HepG2 (cell line): ENCODE measurements around the gene GRK6. TPM values are rescaled to one million over a fixed set of nuclear protein-coding genes. Genes with fewer than 3 reads are reported as not detected.
A peak's percentile ranks its signal among the peaks of the same experiment; 100 is the strongest.

Experiments
- ATAC-seq: fragments of 200-7000 bp; cut with Tn5 transposase; 3 replicates; pipeline ENCODE4 v1.9.1; 2020; ENCODE audit warnings: mild to moderate bottlenecking, moderate library complexity
- BruUV-seq: library from RNA; stranded (reverse); fragments of 400-500 nt; replicated peaks from 2 replicates; lab custom pipeline; 2021; lab: Mats Ljungman, UMichigan
- CTCF ChIA-PET: fragments of 300-600 bp; formaldehyde crosslinking; extraction: SDS; loops from one replicate; lab custom pipeline; 2021; ENCODE audit warnings: low total read pairs, inconsistent platforms, low intra/inter-chr PET ratio; lab: Yijun Ruan, JAX
- POLR2A ChIA-PET: fragments of 350-600 bp; sonication (Branson Sonifier 250); formaldehyde crosslinking; loops from one replicate; lab custom pipeline; 2020; ENCODE audit warnings: antibody characterized with exemption, inconsistent platforms; lab: Yijun Ruan, JAX
- DNase-seq: peaks from one replicate; pipeline ENCODE4 v3.0.0-alpha.2; 2015; ENCODE audit warnings: low spot score
- FAIRE-seq: peaks from 3 replicates; lab custom pipeline; 2011; peaks lifted over from hg19 to GRCh38; lab: Jason Lieb, UNC
- H2AFZ ChIP-seq: one replicate; pipeline ENCODE4 v1.6.1; 2011; ENCODE audit warnings: low read length, inconsistent platforms
- H3K27ac ChIP-seq: fragments of 300-600 bp; 3 replicates; pipeline ENCODE4 v1.8.0; 2011; ENCODE audit warnings: mixed run types, mild to moderate bottlenecking, mixed read lengths, low read length, inconsistent platforms; ENCODE audit not compliant: insufficient read depth; ENCODE audit errors: extremely low read length
- H3K27me3 ChIP-seq, 2 experiments: fragments of 200-600 bp in 1 of 2; 2 replicates in 1 of 2; 3 replicates in 1 of 2; pipeline versions ENCODE4 v1.6.0 to v1.8.0; 2011; ENCODE audit warnings: low read length in 2 of 2, mild to moderate bottlenecking in 2 of 2, moderate library complexity in 2 of 2, inconsistent platforms in 1 of 2; ENCODE audit not compliant: insufficient read depth in 2 of 2, control insufficient read depth in 1 of 2
- H3K36me3 ChIP-seq, 2 experiments: fragments of 200-600 bp in 1 of 2; replicated peaks in 1 of 2; 2 replicates in 1 of 2; 3 replicates in 1 of 2; pipeline versions ENCODE4 v1.5.1 to v1.8.0; 2011; ENCODE audit warnings: low read length in 2 of 2, inconsistent platforms in 1 of 2; ENCODE audit not compliant: insufficient read depth in 2 of 2, control insufficient read depth in 1 of 2
- H3K4me1 ChIP-seq: 2 replicates; pipeline ENCODE4 v1.5.1; 2012; ENCODE audit warnings: low read length, inconsistent platforms; ENCODE audit not compliant: insufficient read depth
- H3K4me2 ChIP-seq: 2 replicates; pipeline ENCODE4 v1.6.0; 2011; ENCODE audit warnings: low read depth, low read length, inconsistent platforms
- H3K4me3 ChIP-seq, 3 experiments: fragments of 200-600 bp in 1 of 3; sonication (generic), shearing (Covaris generic) in 1 of 3; replicated peaks in 1 of 3; 2 replicates each; pipeline ENCODE4 v1.5.1; 2011 to 2016; ENCODE audit warnings: low read length in 3 of 3, inconsistent platforms in 2 of 3, low read depth in 2 of 3, mild to moderate bottlenecking in 2 of 3, control low read depth in 1 of 3, mixed read lengths in 1 of 3; ENCODE audit not compliant: insufficient read depth in 1 of 3
- H3K79me2 ChIP-seq: one replicate; pipeline ENCODE4 v1.6.1; 2011; ENCODE audit warnings: low read length, inconsistent platforms; ENCODE audit not compliant: insufficient read depth
- H3K9ac ChIP-seq: 2 replicates; pipeline ENCODE4 v1.6.0; 2011; ENCODE audit warnings: mild to moderate bottlenecking, low read depth, low read length, inconsistent platforms; ENCODE audit not compliant: insufficient read depth
- H3K9me3 ChIP-seq: 2 replicates; pipeline ENCODE4 v1.5.1; 2012; ENCODE audit warnings: mild to moderate bottlenecking, low read length
- H4K20me1 ChIP-seq: 2 replicates; pipeline ENCODE4 v1.6.0; 2011; ENCODE audit warnings: inconsistent platforms, mild to moderate bottlenecking, low read length, moderate library complexity; ENCODE audit not compliant: insufficient read depth
- ARID3A ChIP-seq: IDR thresholded peaks from 2 replicates; pipeline ENCODE4 v1.6.1; 2012; ENCODE audit warnings: low read depth, low read length, improper control_type of control experiment
- ETV5 ChIP-seq: IDR thresholded peaks from 2 replicates; pipeline ENCODE4 v1.6.1; 2018; ENCODE audit warnings: missing biosample characterization, missing genetic modification reagents, inconsistent platforms, borderline replicate concordance
- FOXA3 ChIP-seq: IDR thresholded peaks from 2 replicates; pipeline ENCODE4 v1.6.1; 2016; ENCODE audit warnings: missing genetic modification reagents, missing compliant biosample characterization
- FOXJ3 ChIP-seq: sonication (generic); formaldehyde crosslinking; IDR thresholded peaks from 2 replicates; pipeline ENCODE4 v1.4.0; 2020; ENCODE audit warnings: missing genetic modification reagents, mild to moderate bottlenecking, borderline replicate concordance
- HOXA5 ChIP-seq: sonication (generic); formaldehyde crosslinking; IDR thresholded peaks from 2 replicates; pipeline ENCODE4 v1.4.0; 2020; ENCODE audit warnings: missing genetic modification reagents
- MYC ChIP-seq: sonication (generic); formaldehyde crosslinking; IDR thresholded peaks from 2 replicates; pipeline ENCODE4 v1.9.0; 2021; ENCODE audit warnings: missing genetic modification reagents, borderline replicate concordance
- NFYC ChIP-seq: IDR thresholded peaks from 2 replicates; pipeline ENCODE4 v1.6.1; 2016; ENCODE audit warnings: missing genetic modification reagents, missing compliant biosample characterization
- SP5 ChIP-seq: IDR thresholded peaks from 2 replicates; pipeline ENCODE4 v1.6.1; 2016; ENCODE audit warnings: low read depth, borderline replicate concordance
- TGIF2 ChIP-seq: IDR thresholded peaks from 2 replicates; pipeline ENCODE4 v1.6.1; 2016; ENCODE audit warnings: control low read depth, missing compliant biosample characterization
- YEATS4 ChIP-seq: sonication (generic); formaldehyde crosslinking; IDR thresholded peaks from 2 replicates; pipeline ENCODE4 v1.4.0; 2020; ENCODE audit warnings: missing genetic modification reagents, borderline replicate concordance
- ZBTB33 ChIP-seq: sonication (generic); formaldehyde crosslinking; IDR thresholded peaks from 2 replicates; pipeline ENCODE4 v1.4.0; 2020; ENCODE audit warnings: missing genetic modification reagents
- ZNF75D ChIP-seq: sonication (generic); formaldehyde crosslinking; IDR thresholded peaks from 2 replicates; pipeline ENCODE4 v1.8.1; 2023; ENCODE audit warnings: missing genetic modification reagents, mild to moderate bottlenecking, borderline replicate concordance
- ZNF768 ChIP-seq: sonication (generic); formaldehyde crosslinking; IDR thresholded peaks from 2 replicates; pipeline ENCODE4 v1.4.0; 2020; ENCODE audit warnings: missing genetic modification reagents
- WGBS: methylation state at CpG from one replicate; pipeline ENCODE4 v1.1.6; 2017; ENCODE audit warnings: low lambda C conversion rate; 5-methylcytosine and 5-hydroxymethylcytosine counted together
- in situ Hi-C: cut with HindIII; loops from 2 replicates; pipeline ENCODE4 v1.10.0; 2017; ENCODE audit warnings: low pct_unique_long_range_greater_than_20kb; ENCODE audit not compliant: extremely low pct_ligation_motif_present
- intact Hi-C: fragments of 100-400 bp; cut with micrococcal nuclease; formaldehyde crosslinking; loops from one replicate; pipeline ENCODE4 v1.10.0; 2022; ENCODE audit not compliant: unreplicated experiment
- polyA plus RNA-seq, 8 experiments: library from polyadenylated mRNA; depleted of rRNA in 3 of 8; stranded (reverse) in 7 of 8; unstranded in 1 of 8; fragments of >200 nt; fragmentation: Illumina TruSeq in 4 of 8; extraction: Trizol in 4 of 8; gene quantifications; 2 replicates each; pipeline versions ENCODE4 v1.2.1 to v1.2.3, GENCODE V29; 2011 to 2016; ENCODE audit warnings: low read depth in 4 of 8, missing spikeins in 1 of 8, mixed read lengths in 1 of 8; ENCODE audit not compliant: insufficient read depth in 1 of 8
- total RNA-seq, 5 experiments: library from RNA; depleted of rRNA; stranded (reverse); fragments of >200 nt; fragmentation: Illumina TruSeq; extraction: Trizol; gene quantifications; 2 replicates each; pipeline ENCODE4 v1.2.3, GENCODE V29; 2016; ENCODE audit warnings: low read depth in 1 of 5

The GRK6 gene
- total and polyA plus RNA-seq, 2 of the 13 experiments (the other 11 are each of a cell fraction or from before 2014, with no cell fraction given) = 13.2 to 19.9 TPM

GRCh38 chr5:177476531-177477233 lies 50.2 kb downstream of the GRK6 start:
- H3K4me3 ChIP-seq = no peak overlapping the region
- no peak for ATAC-seq
- in situ Hi-C loops = no loop called here

More at GRCh38 chr5:177476531-177477233, 50.2 kb downstream of the GRK6 start:
- H3K79me2 ChIP-seq = peaks cover 3% of the 10 kb centered on the region
- WGBS = 57% methylated on average over 14 of the region's 18 CpGs
- POLR2A ChIA-PET = interaction anchor here (1.0 to 4.9 kb wide), 6 partner anchors 19 to 390 kb away, joined by 3 to 42 read pairs (median 6); partner anchors contain the start of gene PDLIM7
- no peaks in the 10 kb centered on the region for H3K9me3 ChIP-seq
- TF ChIP-seq ZNF75D (no peak), ZBTB33 (CRISPR knock-in tag) (peak; percentile 77), ZNF768 (CRISPR knock-in tag) (peak; percentile 87), FOXJ3 (CRISPR knock-in tag) (no peak), FOXA3 (CRISPR knock-in tag) (no peak), HOXA5 (CRISPR knock-in tag) (no peak), SP5 (0 out of 2 replicates have a peak, but pooled peaks have one; percentile 13), ARID3A (no peak), ETV5 (CRISPR knock-in tag) (peak; percentile 17; the same call in 1 of the 2 replicates), NFYC (CRISPR knock-in tag) (0 out of 2 replicates have a peak, but pooled peaks have one; percentile 23), YEATS4 (CRISPR knock-in tag) (no peak), MYC (CRISPR knock-in tag) (no peak), TGIF2 (CRISPR knock-in tag) (no peak)
- CTCF ChIA-PET = no interaction called here
- H3K27ac ChIP-seq = no peak overlapping the region
- H4K20me1 ChIP-seq = no peaks in the 10 kb centered on the region
- H3K27me3 ChIP-seq = no peaks in the 10 kb centered on the region
- peaks cover 66% of the 10 kb centered on the region for H3K4me1 ChIP-seq
- intact Hi-C loops = no loop called here
- H3K36me3 ChIP-seq = no peaks in the 10 kb centered on the region
- no peak for FAIRE-seq
- H3K4me2 ChIP-seq = no peak overlapping the region
- DNase-seq = peak; percentile 33
- no peak overlapping the region for H2AFZ ChIP-seq
- no TSS peak for BruUV-seq
- H3K9ac ChIP-seq = no peak overlapping the region
